Skin of body (tissue), 2 donors: ENCODE measurements around the gene PPP1R8. TPM values are rescaled to one million over a fixed set of nuclear protein-coding genes. Genes with fewer than 3 reads are reported as not detected.
A peak's percentile ranks its signal among the peaks of the same experiment; 100 is the strongest.
"Not testable (repeated sequence)": the region's sequence is repeated elsewhere in the genome, so short reads cannot be mapped to it uniquely, and the experiment has no call there.

Experiments
- DNase-seq: peaks from one replicate; lab custom pipeline; 2025; lab: John Stamatoyannopoulos, UW
- total RNA-seq: library from RNA; depleted of rRNA; stranded (reverse); fragments of >200 nt; gene quantifications from one replicate; pipeline ENCODE4 v1.2.3, GENCODE V29; 2014

PPP1R8 gene
- total RNA-seq, 1 donor from 2014 or later, result 31.9 TPM

- DNase-seq, result no peak
Observed at GRCh38 chr1:27832762-27833161, 2.2 kb downstream of the PPP1R8 start.

GRCh38 chr1:27833470-27833869 is 2.9 kb downstream of the PPP1R8 start:
- no peak for DNase-seq

GRCh38 chr1:27835046-27835445 is 4.5 kb downstream of the PPP1R8 start:
- no peak for DNase-seq

- DNase-seq, result no peak
Observed at GRCh38 chr1:27835501-27835900, 4.9 kb downstream of the PPP1R8 start.

- DNase-seq, result no peak
Observed at GRCh38 chr1:27849951-27850350, 19.4 kb downstream of the PPP1R8 start.

GRCh38 chr1:27855085-27855484 is 24.5 kb downstream of the PPP1R8 start:
- no peak for DNase-seq

GRCh38 chr1:27856561-27857343 is 26.2 kb downstream of the PPP1R8 start:
- no peak for DNase-seq

GRCh38 chr1:27857552-27857951 is 27.0 kb downstream of the PPP1R8 start:
- not testable (repeated sequence) for DNase-seq

- DNase-seq, result peak; percentile 33
Observed at GRCh38 chr1:27858072-27858948, 27.7 kb downstream of the PPP1R8 start.

- DNase-seq, result no peak
Observed at GRCh38 chr1:27858949-27859576, 28.5 kb downstream of the PPP1R8 start.

GRCh38 chr1:27861436-27861835 is 30.9 kb downstream of the PPP1R8 start:
- DNase-seq, result no peak

GRCh38 chr1:27862004-27862403 is 31.4 kb downstream of the PPP1R8 start:
- no peak for DNase-seq

- peak; percentile 32 for DNase-seq
Observed at GRCh38 chr1:27862671-27863537, 32.3 kb downstream of the PPP1R8 start.

- DNase-seq, result no peak
Observed at GRCh38 chr1:27863538-27863915, 32.9 kb downstream of the PPP1R8 start.

GRCh38 chr1:27864264-27864895 is 33.8 kb downstream of the PPP1R8 start:
- DNase-seq, result no peak

- no peak for DNase-seq
Observed at GRCh38 chr1:27865821-27866220, 35.2 kb downstream of the PPP1R8 start.

- no peak for DNase-seq
Observed at GRCh38 chr1:27868556-27868931, 38.0 kb downstream of the PPP1R8 start.

- no peak for DNase-seq
Observed at GRCh38 chr1:27868932-27869718, 38.5 kb downstream of the PPP1R8 start.

- DNase-seq, result no peak
Observed at GRCh38 chr1:27869719-27870085, 39.1 kb downstream of the PPP1R8 start.

GRCh38 chr1:27871076-27871475 is 40.5 kb downstream of the PPP1R8 start:
- not testable (repeated sequence) for DNase-seq
